Measurements from ENCODE around the gene ASB13. TPM values are rescaled to one million over a fixed set of nuclear protein-coding genes. Genes with fewer than 3 reads are reported as not detected.

The ASB13 gene
- total RNA-seq, 1 donor: 14.8 TPM

- no peak overlapping the region for H3K4me2 ChIP-seq (ENCODE audit: insufficient read depth, low read length)
- H3K27ac ChIP-seq (ENCODE audit: low read depth, low read length): no peak overlapping the region
- no peaks in the 10 kb centered on the region for H3K36me3 ChIP-seq (ENCODE audit: insufficient read depth, low read length)
- peaks cover 4% of the 10 kb centered on the region for H4K20me1 ChIP-seq (ENCODE audit: insufficient read depth, low read length)
- no peak overlapping the region for H2AFZ ChIP-seq (ENCODE audit: low read length)
- H3K4me1 ChIP-seq (ENCODE audit: insufficient read depth, low read length): no peaks in the 10 kb centered on the region
- H3K9me3 ChIP-seq (ENCODE audit: low read depth, low read length): no peaks in the 10 kb centered on the region
- DNase-seq (ENCODE audit: insufficient read length, low spot score, missing footprints): no peak
- no peak for TF ChIP-seq CTCF (IDR thresholded peaks at IDR 0.05; ENCODE audit: extremely low read depth, low read depth, low read length)
- H3K4me3 ChIP-seq (ENCODE audit: insufficient read depth, low read length): no peak overlapping the region
- H3K79me2 ChIP-seq (ENCODE audit: insufficient read depth, low read length): no peaks in the 10 kb centered on the region
- no peaks in the 10 kb centered on the region for H3K27me3 ChIP-seq (ENCODE audit: insufficient read depth, low read length)
Observed at GRCh38 chr10:5650664-5651387, 15.6 kb downstream of the ASB13 start.

- TF ChIP-seq CTCF (IDR thresholded peaks at IDR 0.05; ENCODE audit: extremely low read depth, low read depth, low read length): no peak
- no peak overlapping the region for H2AFZ ChIP-seq (ENCODE audit: low read length)
- no peak overlapping the region for H3K4me2 ChIP-seq (ENCODE audit: insufficient read depth, low read length)
- H3K36me3 ChIP-seq (ENCODE audit: insufficient read depth, low read length): no peaks in the 10 kb centered on the region
- no peaks in the 10 kb centered on the region for H3K4me1 ChIP-seq (ENCODE audit: insufficient read depth, low read length)
- H3K27ac ChIP-seq (ENCODE audit: low read depth, low read length): no peak overlapping the region
- peaks cover 4% of the 10 kb centered on the region for H4K20me1 ChIP-seq (ENCODE audit: insufficient read depth, low read length)
- H3K4me3 ChIP-seq (ENCODE audit: insufficient read depth, low read length): no peak overlapping the region
- no peaks in the 10 kb centered on the region for H3K9me3 ChIP-seq (ENCODE audit: low read depth, low read length)
- H3K79me2 ChIP-seq (ENCODE audit: insufficient read depth, low read length): no peaks in the 10 kb centered on the region
- no peaks in the 10 kb centered on the region for H3K27me3 ChIP-seq (ENCODE audit: insufficient read depth, low read length)
- DNase-seq (ENCODE audit: insufficient read length, low spot score, missing footprints): no peak
Observed at GRCh38 chr10:5649746-5650145, 16.6 kb downstream of the ASB13 start.

GRCh38 chr10:5648494-5649457, 17.6 kb downstream of the ASB13 start:
- Histone ChIP-seq H3K36me3 (ENCODE audit: insufficient read depth, low read length) (no peaks in the 10 kb centered on the region), H3K4me3 (ENCODE audit: insufficient read depth, low read length) (no peak overlapping the region), H3K27ac (ENCODE audit: low read depth, low read length) (no peak overlapping the region), H4K20me1 (ENCODE audit: insufficient read depth, low read length) (no peaks in the 10 kb centered on the region), H3K27me3 (ENCODE audit: insufficient read depth, low read length) (no peaks in the 10 kb centered on the region), H2AFZ (ENCODE audit: low read length) (no peak overlapping the region), H3K79me2 (ENCODE audit: insufficient read depth, low read length) (no peaks in the 10 kb centered on the region), H3K9me3 (ENCODE audit: low read depth, low read length) (no peaks in the 10 kb centered on the region), H3K4me2 (ENCODE audit: insufficient read depth, low read length) (no peak overlapping the region), H3K4me1 (ENCODE audit: insufficient read depth, low read length) (no peaks in the 10 kb centered on the region)
- no peak for TF ChIP-seq CTCF (IDR thresholded peaks at IDR 0.05; ENCODE audit: extremely low read depth, low read depth, low read length)
- no peak for DNase-seq (ENCODE audit: insufficient read length, low spot score, missing footprints)
